Measurements from ENCODE around the gene BRPF1.

GRCh38 chr3:9739181-9739580, 7.6 kb downstream of the BRPF1 start:
- TF ChIP-seq CTCF (IDR thresholded peaks at IDR 0.05; ENCODE audit: low read depth, low read length, poor library complexity, severe bottlenecking), result no peak
- no peak for TF ChIP-seq EZH2phosphoT487 (IDR thresholded peaks at IDR 0.05; ENCODE audit: borderline replicate concordance, low read length)
